IMR-90 (cell line): Measurements from ENCODE around the gene FTO. TPM values are rescaled to one million over a fixed set of nuclear protein-coding genes. Genes with fewer than 3 reads are reported as not detected.
A peak's percentile ranks its signal among the peaks of the same experiment; 100 is the strongest.

Source experiments
- ATAC-seq: fragments of 200-7000 bp; cut with Tn5 transposase; 2 replicates; pipeline ENCODE4 v1.9.1; 2020; ENCODE audit warnings: low read depth, mild to moderate bottlenecking, moderate library complexity
- BruUV-seq: library from RNA; stranded (reverse); fragments of 400-500 nt; replicated peaks from 2 replicates; lab custom pipeline; 2021; lab: Mats Ljungman, UMichigan
- CTCF ChIA-PET: fragments of 300-600 bp; formaldehyde crosslinking; extraction: SDS; loops from one replicate; lab custom pipeline; 2021; ENCODE audit warnings: antibody characterized with exemption; lab: Yijun Ruan, JAX
- POLR2A ChIA-PET: fragments of 300-600 bp; sonication (Branson Sonifier 250); formaldehyde crosslinking; loops from one replicate; lab custom pipeline; 2022; ENCODE audit warnings: antibody characterized with exemption; ENCODE audit not compliant: unreplicated experiment; lab: Charles Lee
- DNase-seq: peaks from one replicate; pipeline ENCODE4 v3.0.0; 2013
- H2AFZ ChIP-seq: replicated peaks from 2 replicates; pipeline ENCODE3; 2013; ENCODE audit warnings: low read length, mild to moderate bottlenecking; ENCODE audit not compliant: poor library complexity
- H2AK5ac ChIP-seq: 2 replicates; pipeline ENCODE4 v1.6.1; 2013; ENCODE audit warnings: low read depth, low read length, inconsistent platforms
- H2AK9ac ChIP-seq: replicated peaks from 2 replicates; pipeline ENCODE3; 2013; ENCODE audit warnings: mild to moderate bottlenecking, low read depth, low read length, moderate library complexity; ENCODE audit not compliant: poor library complexity
- H2BK120ac ChIP-seq: 2 replicates; pipeline ENCODE4 v1.6.1; 2013; ENCODE audit warnings: low read depth, low read length, inconsistent platforms
- H2BK15ac ChIP-seq: 3 replicates; pipeline ENCODE4 v1.6.1; 2013; ENCODE audit warnings: low read depth, low read length, inconsistent platforms
- H2BK20ac ChIP-seq: 2 replicates; pipeline ENCODE4 v1.6.1; 2013; ENCODE audit warnings: low read depth, mild to moderate bottlenecking, inconsistent platforms, low read length, moderate library complexity
- H2BK5ac ChIP-seq: 2 replicates; pipeline ENCODE4 v1.6.1; 2013; ENCODE audit warnings: mild to moderate bottlenecking, low read depth, low read length, inconsistent platforms; ENCODE audit not compliant: poor library complexity, severe bottlenecking
- H3K14ac ChIP-seq: replicated peaks from 2 replicates; pipeline ENCODE4 v1.6.1; 2013; ENCODE audit warnings: low read depth, low read length, inconsistent platforms
- H3K18ac ChIP-seq: 2 replicates; pipeline ENCODE4 v1.6.1; 2013; ENCODE audit warnings: low read depth, low read length, control low read depth
- H3K23ac ChIP-seq: 2 replicates; pipeline ENCODE4 v1.6.1; 2013; ENCODE audit warnings: low read depth, low read length, inconsistent platforms
- H3K27ac ChIP-seq: 2 replicates; pipeline ENCODE4 v1.5.1; 2013; ENCODE audit warnings: mild to moderate bottlenecking, control low read depth, low read length; ENCODE audit not compliant: insufficient read depth
- H3K27me3 ChIP-seq: 2 replicates; pipeline ENCODE4 v1.6.1; 2013; ENCODE audit warnings: low read length; ENCODE audit not compliant: control insufficient read depth, insufficient read depth
- H3K36me3 ChIP-seq: 2 replicates; pipeline ENCODE4 v1.6.1; 2013; ENCODE audit warnings: low read length, mixed read lengths; ENCODE audit not compliant: control insufficient read depth, insufficient read depth
- H3K4ac ChIP-seq: 2 replicates; pipeline ENCODE4 v1.6.1; 2013; ENCODE audit warnings: low read depth, low read length, inconsistent platforms
- H3K4me1 ChIP-seq: 2 replicates; pipeline ENCODE4 v1.6.1; 2013; ENCODE audit warnings: low read length, mixed read lengths; ENCODE audit not compliant: control insufficient read depth, insufficient read depth
- H3K4me2 ChIP-seq: 2 replicates; pipeline ENCODE4 v1.6.1; 2013; ENCODE audit warnings: low read depth, mild to moderate bottlenecking, control low read depth, low read length, moderate library complexity
- H3K4me3 ChIP-seq: 2 replicates; pipeline ENCODE4 v1.5.1; 2013; ENCODE audit warnings: low read depth, mild to moderate bottlenecking, control low read depth, low read length, moderate library complexity; ENCODE audit not compliant: insufficient read depth
- H3K56ac ChIP-seq: 2 replicates; pipeline ENCODE4 v1.6.1; 2013; ENCODE audit warnings: low read length, inconsistent platforms; ENCODE audit not compliant: insufficient read depth; ENCODE audit errors: extremely low read depth
- H3K79me1 ChIP-seq, 2 experiments: 2 replicates each; pipeline ENCODE4 v1.6.1; 2013; ENCODE audit warnings: low read length in 2 of 2, inconsistent platforms in 1 of 2, low read depth in 1 of 2
- H3K9ac ChIP-seq: 2 replicates; pipeline ENCODE4 v1.6.1; 2013; ENCODE audit warnings: low read depth, low read length, control low read depth
- H3K9me1 ChIP-seq: 2 replicates; pipeline ENCODE4 v1.6.1; 2013; ENCODE audit warnings: low read length, inconsistent platforms; ENCODE audit not compliant: insufficient read depth
- H3K9me3 ChIP-seq: 2 replicates; pipeline ENCODE4 v1.6.1; 2013; ENCODE audit warnings: low read length; ENCODE audit not compliant: control insufficient read depth, insufficient read depth
- H4K20me1 ChIP-seq: 2 replicates; pipeline ENCODE4 v1.6.1; 2013; ENCODE audit warnings: low read length, inconsistent platforms; ENCODE audit not compliant: insufficient read depth
- H4K5ac ChIP-seq: 2 replicates; pipeline ENCODE4 v1.6.1; 2013; ENCODE audit warnings: mild to moderate bottlenecking, low read depth, low read length, control low read depth
- H4K8ac ChIP-seq, 2 experiments: 2 replicates each; pipeline ENCODE4 v1.6.1; 2013; ENCODE audit warnings: low read depth in 2 of 2, low read length in 2 of 2, control low read depth in 1 of 2, inconsistent platforms in 1 of 2
- H4K91ac ChIP-seq: 2 replicates; pipeline ENCODE4 v1.6.1; 2013; ENCODE audit warnings: low read depth, low read length, inconsistent platforms; ENCODE audit not compliant: insufficient read depth
- BHLHE40 ChIP-seq: fragments of 150-350 bp; IDR thresholded peaks from 2 replicates; pipeline ENCODE4 v1.6.1; 2016; ENCODE audit warnings: mild to moderate bottlenecking, low read depth, low read length
- MAFK ChIP-seq: IDR thresholded peaks from 2 replicates; pipeline ENCODE4 v1.6.1; 2012; ENCODE audit warnings: low read depth, low read length, improper control_type of control experiment
- WGBS, 2 experiments: methylation state at CpG; one replicate each; pipeline versions ENCODE4 v1.1.5 to v1.1.7; 2013; ENCODE audit warnings: missing lambda C conversion rate in 2 of 2; ENCODE audit not compliant: insufficient read length in 1 of 2; ENCODE audit errors: extremely low coverage in 2 of 2; 5-methylcytosine and 5-hydroxymethylcytosine counted together
- dilution Hi-C: fragments of 300-500 bp; cut with HindIII; formaldehyde crosslinking; loops from one replicate; pipeline ENCODE4 v1.14.3; 2018; ENCODE audit warnings: low sequenced_read_pairs; ENCODE audit not compliant: unreplicated experiment
- in situ Hi-C: fragments of 300-500 bp; cut with MboI; formaldehyde crosslinking; loops from 3 replicates; pipeline ENCODE4 v1.14.3; 2019; ENCODE audit warnings: low sequenced_read_pairs, inconsistent platforms, mixed read lengths
- intact Hi-C: fragments of 100-400 bp; cut with micrococcal nuclease; formaldehyde crosslinking; loops from 2 replicates; pipeline ENCODE4 v1.10.0; 2022
- polyA plus RNA-seq, 3 experiments: library from polyadenylated mRNA; depleted of rRNA; stranded (reverse); fragments of >200 nt; gene quantifications; 2 replicates each; pipeline ENCODE4 v1.2.3, GENCODE V29; 2012; ENCODE audit warnings: low replicate concordance in 1 of 3
- total RNA-seq: library from RNA; depleted of rRNA; stranded (reverse); fragments of >200 nt; gene quantifications from 2 replicates; pipeline ENCODE4 v1.2.3, GENCODE V29; 2012
- TF ChIP-seq, protein P1 (sequence below): fragments of 150-350 bp; IDR thresholded peaks from 2 replicates; pipeline ENCODE4 v1.6.1; 2016; ENCODE audit warnings: low read depth, mild to moderate bottlenecking, low read length, moderate library complexity, borderline replicate concordance

FTO gene
- total and polyA plus RNA-seq, 2 of the 4 experiments (the other 2 are of a cell fraction): 70.3 to 132 TPM

DNA sequence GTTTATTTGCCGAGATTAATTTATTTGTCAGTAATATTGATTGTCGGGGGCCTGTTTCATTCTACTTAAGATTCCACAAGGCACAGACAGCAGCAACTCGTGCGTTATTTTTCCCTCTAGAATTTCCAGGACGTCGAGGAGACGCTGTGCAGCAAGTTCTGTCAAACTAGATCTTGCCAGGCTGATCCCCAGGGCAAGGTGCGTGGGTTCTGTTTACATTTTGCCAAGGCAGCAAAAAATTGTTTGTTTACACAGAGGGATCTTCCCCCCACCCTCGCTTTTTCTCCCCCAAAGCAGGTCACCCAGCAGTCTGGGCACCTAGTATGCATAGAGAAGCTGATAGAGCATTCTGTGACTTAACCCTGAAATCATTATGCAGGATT lies 471.2 kb downstream of the FTO start:
- Histone ChIP-seq H2BK20ac (no peak overlapping the region), H3K27me3 (peaks cover 53% of the 10 kb centered on the region), H2BK120ac (no peak overlapping the region), H4K8ac (no peak overlapping the region), H2AK9ac (no peak overlapping the region), H3K36me3 (no peaks in the 10 kb centered on the region), H3K79me1 (no peaks in the 10 kb centered on the region), H3K4me2 (no peak overlapping the region), H2BK5ac (no peak overlapping the region), H2AFZ (no peak overlapping the region), H2AK5ac (no peak overlapping the region), H3K4ac (no peak overlapping the region), H3K18ac (no peak overlapping the region), H3K4me3 (no peak overlapping the region), H4K20me1 (no peaks in the 10 kb centered on the region), H3K14ac (no peak overlapping the region), H2BK15ac (no peak overlapping the region), H3K23ac (no peak overlapping the region), H3K4me1 (no peaks in the 10 kb centered on the region), H3K9ac (no peak overlapping the region), H3K27ac (no peak overlapping the region), H4K5ac (no peak overlapping the region), H3K9me3 (no peaks in the 10 kb centered on the region), H3K56ac (no peak overlapping the region), H4K91ac (no peak overlapping the region), H3K9me1 (no peaks in the 10 kb centered on the region)
- POLR2A ChIA-PET: no interaction called here
- DNase-seq: no peak
- in situ Hi-C loops (no loop called here), dilution Hi-C loops (no loop called here), intact Hi-C loops (no loop called here)
- TF ChIP-seq, protein P1, sequence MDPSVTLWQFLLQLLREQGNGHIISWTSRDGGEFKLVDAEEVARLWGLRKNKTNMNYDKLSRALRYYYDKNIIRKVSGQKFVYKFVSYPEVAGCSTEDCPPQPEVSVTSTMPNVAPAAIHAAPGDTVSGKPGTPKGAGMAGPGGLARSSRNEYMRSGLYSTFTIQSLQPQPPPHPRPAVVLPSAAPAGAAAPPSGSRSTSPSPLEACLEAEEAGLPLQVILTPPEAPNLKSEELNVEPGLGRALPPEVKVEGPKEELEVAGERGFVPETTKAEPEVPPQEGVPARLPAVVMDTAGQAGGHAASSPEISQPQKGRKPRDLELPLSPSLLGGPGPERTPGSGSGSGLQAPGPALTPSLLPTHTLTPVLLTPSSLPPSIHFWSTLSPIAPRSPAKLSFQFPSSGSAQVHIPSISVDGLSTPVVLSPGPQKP: no peak
- TF ChIP-seq BHLHE40 (no peak), MAFK (peak; percentile 57)
- no peak for ATAC-seq
- CTCF ChIA-PET: no interaction called here
- BruUV-seq: no TSS peak
- WGBS, 2 experiments: 32% methylated on average over 5 of the region's 9 CpGs; no CpG with 5 or more reads in 1 of the 2 experiments
